ENCODE results near the gene SLC9C2. TPM values are rescaled to one million over a fixed set of nuclear protein-coding genes. Genes with fewer than 3 reads are reported as not detected.

The SLC9C2 gene
- total RNA-seq, 5 donors from 2014 or later (not counting 1 experiment from before 2014, with no cell fraction given) = not detected

GRCh38 chr1:173507205-173507846, 95.5 kb downstream of the SLC9C2 start:
- POLR2A ChIA-PET = interaction anchor here in 1 of 2 donors (0.6 to 0.7 kb wide), 2 partner anchors 827 to 1092 kb away, joined by 3 to 4 read pairs; no protein-coding TSS in a partner anchor
- DNase-seq (no peak), ATAC-seq (replicated peaks in 1 of 4) (no peak)
- H3K27me3 Mint-ChIP-seq = peaks cover 0 to 4% of the 10 kb centered on the region in 2 donors
- WGBS (ENCODE audit: insufficient coverage) = 100% methylated on average over 1 of the region's 3 CpGs
- no peaks in the 10 kb centered on the region for H3K4me1 ChIP-seq (ENCODE audit: control insufficient read depth in 1 of 2, extremely low read depth in 1 of 2, insufficient read depth in 2 of 2, low read length in 2 of 2)
- H3K4me1 Mint-ChIP-seq = peaks cover 0 to 1% (median 0%) of the 10 kb centered on the region in 3 donors
- H3K36me3 Mint-ChIP-seq = no peaks in the 10 kb centered on the region
- no peak overlapping the region for H3K4me3 ChIP-seq (ENCODE audit: control insufficient read depth in 1 of 2, extremely low read depth in 1 of 2, low read length in 1 of 2)
- H3K9me3 Mint-ChIP-seq = no peaks in the 10 kb centered on the region
- no peak overlapping the region for H3K27ac ChIP-seq (ENCODE audit: low read length)
- H3K27me3 ChIP-seq (replicated peaks in 1 of 2; ENCODE audit: control insufficient read depth in 2 of 2, extremely low read depth in 1 of 2, insufficient read depth in 2 of 2, low read length in 1 of 2) = no peaks in the 10 kb centered on the region
- H3K9me3 ChIP-seq = no peaks in the 10 kb centered on the region
- H3K4me3 Mint-ChIP-seq = no peak overlapping the region
- H3K36me3 ChIP-seq (ENCODE audit: control insufficient read depth in 2 of 2, extremely low read depth in 1 of 2, insufficient read depth in 1 of 2, low read length in 1 of 2) = no peaks in the 10 kb centered on the region
- CTCF ChIA-PET = no interaction called here
- H3K27ac Mint-ChIP-seq = no peak overlapping the region

GRCh38 chr1:173506437-173506836, 96.4 kb downstream of the SLC9C2 start:
- H3K9me3 Mint-ChIP-seq = no peaks in the 10 kb centered on the region
- ChIA-PET POLR2A (no interaction called here), CTCF (no interaction called here)
- ATAC-seq (replicated peaks in 1 of 4) (no peak), DNase-seq (no peak)
- no peaks in the 10 kb centered on the region for H3K36me3 Mint-ChIP-seq
- peaks cover 0 to 1% (median 0%) of the 10 kb centered on the region in 3 donors for H3K4me1 Mint-ChIP-seq
- peaks cover 0 to 4% of the 10 kb centered on the region in 2 donors for H3K27me3 Mint-ChIP-seq
- no peak overlapping the region for H3K27ac Mint-ChIP-seq
- no peak overlapping the region for H3K4me3 ChIP-seq (ENCODE audit: control insufficient read depth in 1 of 2, extremely low read depth in 1 of 2, low read length in 1 of 2)
- no peaks in the 10 kb centered on the region for H3K4me1 ChIP-seq (ENCODE audit: control insufficient read depth in 1 of 2, extremely low read depth in 1 of 2, insufficient read depth in 2 of 2, low read length in 2 of 2)
- no peak overlapping the region for H3K4me3 Mint-ChIP-seq
- H3K27ac ChIP-seq (ENCODE audit: low read length) = no peak overlapping the region
- 100% methylated on average over 3 of the region's 6 CpGs for WGBS (ENCODE audit: insufficient coverage)
- H3K27me3 ChIP-seq (replicated peaks in 1 of 2; ENCODE audit: control insufficient read depth in 2 of 2, extremely low read depth in 1 of 2, insufficient read depth in 2 of 2, low read length in 1 of 2) = no peaks in the 10 kb centered on the region
- H3K9me3 ChIP-seq = no peaks in the 10 kb centered on the region
- no peaks in the 10 kb centered on the region for H3K36me3 ChIP-seq (ENCODE audit: control insufficient read depth in 2 of 2, extremely low read depth in 1 of 2, insufficient read depth in 1 of 2, low read length in 1 of 2)

- Mint-ChIP-seq H3K27me3 (peaks cover 0 to 4% of the 10 kb centered on the region in 2 donors), H3K9me3 (no peaks in the 10 kb centered on the region), H3K36me3 (no peaks in the 10 kb centered on the region), H3K4me1 (peaks cover 0 to 1% (median 0%) of the 10 kb centered on the region in 3 donors), H3K27ac (no peak overlapping the region), H3K4me3 (no peak overlapping the region)
- ChIA-PET POLR2A (no interaction called here), CTCF (no interaction called here)
- Histone ChIP-seq H3K36me3 (ENCODE audit: control insufficient read depth in 2 of 2, extremely low read depth in 1 of 2, insufficient read depth in 1 of 2, low read length in 1 of 2) (no peaks in the 10 kb centered on the region), H3K4me3 (ENCODE audit: control insufficient read depth in 1 of 2, extremely low read depth in 1 of 2, low read length in 1 of 2) (no peak overlapping the region), H3K27ac (ENCODE audit: low read length) (no peak overlapping the region), H3K9me3 (no peaks in the 10 kb centered on the region), H3K4me1 (ENCODE audit: control insufficient read depth in 1 of 2, extremely low read depth in 1 of 2, insufficient read depth in 2 of 2, low read length in 2 of 2) (no peaks in the 10 kb centered on the region), H3K27me3 (replicated peaks in 1 of 2; ENCODE audit: control insufficient read depth in 2 of 2, extremely low read depth in 1 of 2, insufficient read depth in 2 of 2, low read length in 1 of 2) (no peaks in the 10 kb centered on the region)
- no peak for ATAC-seq (replicated peaks in 1 of 4)
- DNase-seq = no peak
Measured at GRCh38 chr1:173505391-173505790, 97.5 kb downstream of the SLC9C2 start.

- POLR2A ChIA-PET = no interaction called here
- Histone ChIP-seq H3K27ac (ENCODE audit: low read length) (no peak overlapping the region), H3K36me3 (ENCODE audit: control insufficient read depth in 2 of 2, extremely low read depth in 1 of 2, insufficient read depth in 1 of 2, low read length in 1 of 2) (no peaks in the 10 kb centered on the region), H3K4me3 (ENCODE audit: control insufficient read depth in 1 of 2, extremely low read depth in 1 of 2, low read length in 1 of 2) (no peak overlapping the region), H3K4me1 (ENCODE audit: control insufficient read depth in 1 of 2, extremely low read depth in 1 of 2, insufficient read depth in 2 of 2, low read length in 2 of 2) (no peaks in the 10 kb centered on the region), H3K9me3 (no peaks in the 10 kb centered on the region), H3K27me3 (replicated peaks in 1 of 2; ENCODE audit: control insufficient read depth in 2 of 2, extremely low read depth in 1 of 2, insufficient read depth in 2 of 2, low read length in 1 of 2) (no peaks in the 10 kb centered on the region)
- CTCF ChIA-PET = interaction anchor here in 1 of 2 donors (1.1 kb wide), 1 partner anchor 17 kb away, joined by 5 read pairs; no protein-coding TSS in a partner anchor
- Mint-ChIP-seq H3K27me3 (peaks cover 0 to 4% of the 10 kb centered on the region in 2 donors), H3K9me3 (no peaks in the 10 kb centered on the region), H3K4me3 (no peak overlapping the region), H3K27ac (no peak overlapping the region), H3K36me3 (no peaks in the 10 kb centered on the region), H3K4me1 (peaks cover 0 to 1% (median 0%) of the 10 kb centered on the region in 3 donors)
- ATAC-seq (replicated peaks in 1 of 4) (no peak), DNase-seq (no peak)
- no CpG with 5 or more reads among the region's 4 CpGs for WGBS (ENCODE audit: insufficient coverage)
Measured at GRCh38 chr1:173504268-173504667, 98.6 kb downstream of the SLC9C2 start.

- no peaks in the 10 kb centered on the region for H3K9me3 ChIP-seq
- Mint-ChIP-seq H3K9me3 (no peaks in the 10 kb centered on the region), H3K36me3 (no peaks in the 10 kb centered on the region), H3K27me3 (peaks cover 0 to 4% of the 10 kb centered on the region in 2 donors), H3K27ac (no peak overlapping the region), H3K4me1 (peaks cover 0 to 1% (median 0%) of the 10 kb centered on the region in 3 donors), H3K4me3 (no peak overlapping the region)
- DNase-seq (no peak), ATAC-seq (replicated peaks in 1 of 4) (no peak)
- ChIA-PET CTCF (no interaction called here), POLR2A (no interaction called here)
- no CpG with 5 or more reads among the region's 4 CpGs for WGBS (ENCODE audit: insufficient coverage)
- no peaks in the 10 kb centered on the region for H3K27me3 ChIP-seq (replicated peaks in 1 of 2; ENCODE audit: control insufficient read depth in 2 of 2, extremely low read depth in 1 of 2, insufficient read depth in 2 of 2, low read length in 1 of 2)
- no peaks in the 10 kb centered on the region for H3K4me1 ChIP-seq (ENCODE audit: control insufficient read depth in 1 of 2, extremely low read depth in 1 of 2, insufficient read depth in 2 of 2, low read length in 2 of 2)
- H3K36me3 ChIP-seq (ENCODE audit: control insufficient read depth in 2 of 2, extremely low read depth in 1 of 2, insufficient read depth in 1 of 2, low read length in 1 of 2) = no peaks in the 10 kb centered on the region
- no peak overlapping the region for H3K4me3 ChIP-seq (ENCODE audit: control insufficient read depth in 1 of 2, extremely low read depth in 1 of 2, low read length in 1 of 2)
- no peak overlapping the region for H3K27ac ChIP-seq (ENCODE audit: low read length)
Measured at GRCh38 chr1:173503391-173503790, 99.5 kb downstream of the SLC9C2 start.

- H3K27ac Mint-ChIP-seq = no peak overlapping the region
- peaks cover 0 to 1% (median 0%) of the 10 kb centered on the region in 3 donors for H3K4me1 Mint-ChIP-seq
- Histone ChIP-seq H3K4me3 (ENCODE audit: control insufficient read depth in 1 of 2, extremely low read depth in 1 of 2, low read length in 1 of 2) (no peak overlapping the region), H3K9me3 (no peaks in the 10 kb centered on the region), H3K27me3 (replicated peaks in 1 of 2; ENCODE audit: control insufficient read depth in 2 of 2, extremely low read depth in 1 of 2, insufficient read depth in 2 of 2, low read length in 1 of 2) (no peaks in the 10 kb centered on the region), H3K36me3 (ENCODE audit: control insufficient read depth in 2 of 2, extremely low read depth in 1 of 2, insufficient read depth in 1 of 2, low read length in 1 of 2) (no peaks in the 10 kb centered on the region), H3K4me1 (ENCODE audit: control insufficient read depth in 1 of 2, extremely low read depth in 1 of 2, insufficient read depth in 2 of 2, low read length in 2 of 2) (no peaks in the 10 kb centered on the region), H3K27ac (ENCODE audit: low read length) (no peak overlapping the region)
- H3K4me3 Mint-ChIP-seq = no peak overlapping the region
- ChIA-PET CTCF (interaction anchor here in 1 of 2 donors (0.6 kb wide), 1 partner anchor 436 kb away, joined by 4 read pairs; no protein-coding TSS in a partner anchor), POLR2A (no interaction called here)
- ATAC-seq (replicated peaks in 1 of 4) (no peak), DNase-seq (no peak)
- peaks cover 0 to 1% (median 0%) of the 10 kb centered on the region in 3 donors for H3K9me3 Mint-ChIP-seq
- peaks cover 0 to 4% of the 10 kb centered on the region in 2 donors for H3K27me3 Mint-ChIP-seq
- H3K36me3 Mint-ChIP-seq = no peaks in the 10 kb centered on the region
- 100% methylated on average over 1 of the region's 1 CpG for WGBS (ENCODE audit: insufficient coverage)
Measured at GRCh38 chr1:173502104-173502503, 100.8 kb downstream of the SLC9C2 start.

Measured in T-cell (primary cell).